GM21390 (cell line): ENCODE measurements around the gene GAP43.
"Not testable (repeated sequence)": the region's sequence is repeated elsewhere in the genome, so short reads cannot be mapped to it uniquely, and the experiment has no call there.

Source experiments
- ATAC-seq: cut with Tn5 transposase; IDR thresholded peaks from one replicate; pipeline ENCODE4 v1.9.1; 2021; ENCODE audit not compliant: unreplicated experiment

The GAP43 gene

DNA sequence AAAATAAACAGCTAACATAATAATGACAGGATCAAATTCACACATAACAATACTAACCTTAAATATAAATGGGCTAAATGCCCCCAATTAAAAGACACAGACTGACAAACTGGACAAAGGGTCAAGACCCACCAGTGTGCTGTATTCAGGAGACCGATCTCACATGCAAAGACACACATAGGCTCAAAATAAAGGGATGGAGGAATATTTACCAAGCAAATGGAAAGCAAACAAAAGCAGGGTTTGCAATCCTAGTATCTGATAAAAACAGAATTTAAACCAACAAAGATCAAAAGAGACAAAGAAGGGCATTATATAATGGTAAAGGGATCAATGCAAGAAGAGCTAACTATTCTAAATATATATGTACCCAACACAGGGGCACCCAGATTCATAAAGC is 129.7 kb downstream of the GAP43 start:
- not testable (repeated sequence) for ATAC-seq

DNA sequence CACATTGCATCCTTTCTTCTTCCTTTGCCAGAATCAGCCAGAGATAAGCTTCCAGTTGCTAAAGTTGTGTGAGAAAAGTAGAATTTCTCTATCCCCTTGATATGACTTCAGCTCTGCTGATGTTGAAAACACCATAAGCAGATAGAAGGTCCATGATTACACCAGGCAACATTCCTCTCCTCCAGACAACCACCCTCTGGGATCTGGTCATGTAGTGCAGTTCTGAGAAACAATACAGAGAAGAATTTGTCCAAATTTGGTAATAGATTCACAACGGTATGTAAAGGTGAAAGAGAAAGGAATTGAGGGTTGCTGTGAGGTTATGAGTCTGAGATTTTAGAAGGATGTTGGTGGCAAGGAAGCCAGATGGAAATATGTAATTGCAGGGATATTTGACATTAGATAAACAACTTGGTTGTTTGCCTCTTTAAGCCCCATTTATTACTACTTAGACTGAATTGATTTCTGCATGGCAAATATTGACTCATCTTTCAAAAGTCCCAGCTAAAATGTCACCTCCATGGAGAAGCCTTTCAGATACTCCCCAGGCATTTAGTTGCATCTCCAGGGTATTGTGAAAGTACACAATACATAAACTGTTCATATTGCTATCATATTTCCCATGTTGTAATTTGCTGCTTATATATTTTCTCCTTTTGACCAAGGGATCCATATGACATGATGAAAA is 134.9 kb downstream of the GAP43 start:
- ATAC-seq: no peak

DNA sequence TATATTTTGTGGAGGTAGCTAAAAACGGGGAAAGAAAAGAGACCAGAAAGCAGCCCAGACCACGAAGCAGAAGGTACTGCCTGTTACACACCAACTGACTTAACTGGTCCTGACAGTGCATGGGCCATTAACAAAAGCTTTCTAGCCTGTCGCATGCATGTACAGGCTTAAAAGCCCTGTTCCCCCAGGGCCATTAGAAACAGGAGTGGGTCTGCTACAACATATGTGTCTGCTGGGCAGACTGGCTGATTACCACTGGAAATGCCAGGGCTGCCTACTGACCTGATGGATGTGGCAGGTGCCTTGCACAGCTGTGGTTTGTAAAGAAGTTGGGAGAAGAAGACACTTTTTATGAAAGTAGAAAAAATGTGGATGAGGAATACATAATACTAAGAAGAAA is 137.4 kb downstream of the GAP43 start:
- ATAC-seq: no peak

DNA sequence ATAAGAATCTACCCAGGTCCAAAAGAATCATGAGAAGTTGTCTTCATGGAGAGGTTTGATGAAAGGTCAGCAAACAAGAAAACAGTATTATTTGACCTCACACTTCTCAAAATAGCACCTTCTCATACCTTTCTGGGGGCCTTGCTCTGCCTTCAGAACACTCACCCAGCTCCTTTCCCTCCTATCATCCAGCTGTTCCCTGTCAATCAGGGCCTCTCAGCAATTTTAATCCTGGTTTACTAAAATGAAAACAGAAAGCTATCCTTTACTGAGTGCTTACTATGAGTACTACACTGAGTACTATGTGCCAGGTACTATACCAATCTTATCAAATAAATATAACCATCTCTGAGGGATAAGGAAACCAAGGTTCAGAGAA is 138.6 kb downstream of the GAP43 start:
- no peak for ATAC-seq

DNA sequence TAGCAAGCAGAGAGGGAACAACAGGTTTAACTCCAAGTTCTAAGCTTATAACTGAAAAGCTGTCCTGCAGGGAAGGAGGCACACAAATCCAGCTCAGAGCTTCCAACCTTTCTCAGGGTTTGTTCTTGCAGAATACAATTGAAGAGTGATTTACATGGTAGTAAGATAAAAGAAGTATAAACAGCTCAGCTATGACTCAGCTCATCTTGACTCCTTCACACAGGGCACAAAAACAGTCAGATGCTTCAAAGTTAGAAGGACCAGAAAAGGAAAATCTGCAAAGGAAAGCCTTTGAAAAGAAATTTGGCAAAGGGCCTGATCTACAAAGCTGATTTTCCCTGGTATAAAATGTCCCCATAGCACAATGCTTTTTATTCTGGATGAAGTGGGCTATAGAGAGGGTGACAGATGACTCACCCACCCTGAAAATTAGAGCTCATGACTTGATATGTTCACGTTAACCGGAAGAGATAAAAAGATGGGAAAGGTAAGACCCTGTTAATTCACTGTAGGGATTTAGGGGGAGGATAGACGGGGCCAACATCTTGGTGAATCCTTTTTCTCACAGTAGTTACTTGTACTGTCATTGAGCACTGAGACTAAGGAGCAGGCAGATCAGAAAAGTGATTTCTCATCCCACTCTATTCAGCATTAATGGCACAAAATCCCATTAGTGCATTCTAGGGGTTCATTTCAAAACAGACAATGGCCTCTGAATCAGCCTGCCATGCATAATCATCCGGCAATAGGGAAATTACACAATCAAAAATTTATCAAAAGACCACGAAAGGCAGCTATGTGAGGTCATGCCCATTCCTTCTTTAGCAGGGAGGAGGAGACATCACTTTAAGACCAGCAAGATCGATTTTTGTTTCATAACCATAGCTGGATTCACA is 143.5 kb downstream of the GAP43 start:
- ATAC-seq: no peak

DNA sequence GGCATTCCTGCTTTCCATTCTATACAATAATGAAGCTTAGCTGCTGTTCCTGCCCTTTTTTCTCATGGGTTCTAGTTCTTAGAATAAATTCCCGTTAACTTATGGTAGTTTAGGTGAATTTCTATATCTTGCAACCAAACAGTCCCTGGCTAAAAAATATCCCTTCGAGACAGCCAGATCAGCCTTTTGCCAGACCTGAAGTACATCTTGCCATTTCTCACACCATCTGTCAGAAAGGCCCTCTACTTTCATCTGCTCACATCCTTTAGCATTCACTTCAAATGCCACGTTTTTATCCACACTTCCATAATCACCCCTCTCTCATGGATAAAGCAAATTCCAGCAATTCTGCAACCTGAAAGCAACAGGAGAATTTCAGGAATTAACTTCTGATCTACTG is 145.4 kb downstream of the GAP43 start:
- no peak for ATAC-seq
